D721Med (cell line): ENCODE measurements around the gene SGF29.

Experiments
- DNase-seq: peaks from one replicate; pipeline ENCODE4 v3.0.0; 2011; ENCODE audit warnings: low spot score; ENCODE audit not compliant: insufficient read length
- FAIRE-seq: peaks from 2 replicates; lab custom pipeline; 2011; peaks lifted over from hg19 to GRCh38; lab: Jason Lieb, UNC
- TF ChIP-seq, protein P1 (sequence below): IDR thresholded peaks from 2 replicates; pipeline ENCODE4 v1.5.1; 2012; ENCODE audit warnings: mild to moderate bottlenecking, control low read depth; ENCODE audit not compliant: insufficient read depth; ENCODE audit errors: missing control alignments

The SGF29 gene

GRCh38 chr16:28569021-28569420 lies 15.3 kb downstream of the SGF29 start:
- TF ChIP-seq, protein P1, sequence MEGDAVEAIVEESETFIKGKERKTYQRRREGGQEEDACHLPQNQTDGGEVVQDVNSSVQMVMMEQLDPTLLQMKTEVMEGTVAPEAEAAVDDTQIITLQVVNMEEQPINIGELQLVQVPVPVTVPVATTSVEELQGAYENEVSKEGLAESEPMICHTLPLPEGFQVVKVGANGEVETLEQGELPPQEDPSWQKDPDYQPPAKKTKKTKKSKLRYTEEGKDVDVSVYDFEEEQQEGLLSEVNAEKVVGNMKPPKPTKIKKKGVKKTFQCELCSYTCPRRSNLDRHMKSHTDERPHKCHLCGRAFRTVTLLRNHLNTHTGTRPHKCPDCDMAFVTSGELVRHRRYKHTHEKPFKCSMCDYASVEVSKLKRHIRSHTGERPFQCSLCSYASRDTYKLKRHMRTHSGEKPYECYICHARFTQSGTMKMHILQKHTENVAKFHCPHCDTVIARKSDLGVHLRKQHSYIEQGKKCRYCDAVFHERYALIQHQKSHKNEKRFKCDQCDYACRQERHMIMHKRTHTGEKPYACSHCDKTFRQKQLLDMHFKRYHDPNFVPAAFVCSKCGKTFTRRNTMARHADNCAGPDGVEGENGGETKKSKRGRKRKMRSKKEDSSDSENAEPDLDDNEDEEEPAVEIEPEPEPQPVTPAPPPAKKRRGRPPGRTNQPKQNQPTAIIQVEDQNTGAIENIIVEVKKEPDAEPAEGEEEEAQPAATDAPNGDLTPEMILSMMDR: no peak
- FAIRE-seq (no peak), DNase-seq (no peak)

- FAIRE-seq: no peak
- TF ChIP-seq, protein P1: no peak
- DNase-seq: no peak
These were observed 16.4 kb downstream of the SGF29 start for GRCh38 chr16:28569968-28570752.

- no peak for FAIRE-seq
- no peak for DNase-seq
- TF ChIP-seq, protein P1: no peak
These were observed 19.2 kb downstream of the SGF29 start for GRCh38 chr16:28572696-28573510.

DNA sequence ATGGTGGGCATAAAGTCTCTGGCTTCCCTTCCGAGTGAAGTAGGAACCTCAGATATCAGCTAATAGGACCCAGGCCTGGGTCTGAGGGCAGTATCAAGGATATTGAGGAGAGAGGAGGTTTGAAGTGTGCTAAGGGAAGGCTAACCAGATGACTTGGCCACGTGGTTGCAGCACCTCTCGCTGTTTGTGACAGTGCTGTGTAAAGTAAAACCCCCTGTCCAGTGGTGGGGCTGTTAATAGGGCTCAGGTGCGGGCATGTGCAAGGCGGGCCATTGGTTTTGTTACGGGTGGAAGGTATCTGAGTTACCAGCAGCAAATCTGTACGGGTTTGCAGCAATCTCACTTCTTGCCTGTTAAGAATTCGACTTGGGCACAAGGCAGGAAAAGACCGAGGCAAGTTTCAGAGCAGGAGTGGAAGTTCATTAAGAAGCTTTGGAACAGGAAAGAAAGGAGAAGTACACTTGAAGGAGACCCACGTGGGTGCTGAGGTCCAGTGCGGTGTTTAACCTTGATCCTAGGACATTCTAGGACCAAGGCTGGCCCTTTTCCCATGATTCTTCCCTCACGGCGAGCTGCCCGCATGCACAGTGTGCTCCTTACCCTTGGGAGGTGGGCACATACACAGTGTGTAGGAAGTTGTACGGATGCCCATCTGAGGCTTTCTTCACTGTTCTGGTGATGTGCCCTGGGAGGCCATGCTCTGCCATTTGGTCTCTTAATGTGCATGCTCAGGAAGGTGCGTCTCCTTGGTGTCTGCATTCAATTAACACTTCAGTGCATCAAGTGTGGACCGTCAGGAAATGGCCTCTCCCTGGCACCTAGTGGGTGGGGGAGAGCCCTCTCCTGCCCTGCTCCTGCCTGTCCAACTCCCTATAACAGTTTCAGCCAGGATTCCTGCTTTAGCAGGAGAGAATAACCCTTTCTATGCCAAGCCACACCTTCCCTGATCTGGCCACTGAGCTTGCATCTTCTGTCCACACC lies 20.3 kb downstream of the SGF29 start:
- FAIRE-seq: no peak
- DNase-seq: no peak
- TF ChIP-seq, protein P1: no peak

DNA sequence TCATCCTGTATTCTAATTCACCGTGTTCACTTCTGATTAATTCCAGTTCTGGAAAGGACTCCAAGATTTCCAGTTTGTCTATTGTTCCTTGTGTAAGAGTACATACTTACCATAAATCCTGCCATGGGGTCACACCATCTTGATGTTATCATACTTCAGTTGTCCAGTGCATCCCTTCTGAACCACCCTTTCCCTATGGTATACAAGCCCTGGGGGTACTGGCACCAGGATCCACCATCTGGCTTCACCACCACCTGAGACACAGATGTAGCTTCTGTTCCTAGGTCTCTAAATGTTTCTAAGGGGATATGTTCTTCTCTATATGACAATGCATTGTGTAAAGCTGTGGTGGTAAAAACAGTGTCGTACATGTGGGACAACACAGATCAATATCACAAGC lies 21.2 kb downstream of the SGF29 start:
- DNase-seq: no peak
- TF ChIP-seq, protein P1: no peak
- FAIRE-seq: no peak

GRCh38 chr16:28575446-28576109 lies 21.9 kb downstream of the SGF29 start:
- DNase-seq (no peak), FAIRE-seq (no peak)
- TF ChIP-seq, protein P1: no peak
